ENCODE results near the gene ZNF773.
A peak's percentile ranks its signal among the peaks of the same experiment; 100 is the strongest.
"Not testable (repeated sequence)": the region's sequence is repeated elsewhere in the genome, so short reads cannot be mapped to it uniquely, and the experiment has no call there.

- TF ChIP-seq POLR2AphosphoS5 (IDR thresholded peaks at IDR 0.05; ENCODE audit: low read depth, low read length) (peak; percentile 56; the same call in 1 of the 2 replicates), POLR2A (IDR thresholded peaks at IDR 0.05; ENCODE audit: low read depth, low read length) (peak; percentile 60; the same call in 1 of the 2 replicates)
- not testable (repeated sequence) for TF ChIP-seq TAF1 (IDR thresholded peaks at IDR 0.05; ENCODE audit: low read depth, low read length); PAX5 (IDR thresholded peaks at IDR 0.05; ENCODE audit: insufficient read depth, low read length, severe bottlenecking)
These were observed 12.1 kb upstream of the ZNF773 start, which contains the start of gene ZNF419 for GRCh38 chr19:57487477-57488298.

Data from GM12891 (cell line).